DMS114 treated with DMSO at 0.1 percent for 48 hours (cell line): ENCODE results near the gene PLEKHH1.
"Not testable (repeated sequence)": the region's sequence is repeated elsewhere in the genome, so short reads cannot be mapped to it uniquely, and the experiment has no call there.

Experiments
- DNase-seq: peaks from one replicate; lab custom pipeline; 2025; ENCODE audit not compliant: unreplicated experiment; lab: John Stamatoyannopoulos, UW

The PLEKHH1 gene

DNA sequence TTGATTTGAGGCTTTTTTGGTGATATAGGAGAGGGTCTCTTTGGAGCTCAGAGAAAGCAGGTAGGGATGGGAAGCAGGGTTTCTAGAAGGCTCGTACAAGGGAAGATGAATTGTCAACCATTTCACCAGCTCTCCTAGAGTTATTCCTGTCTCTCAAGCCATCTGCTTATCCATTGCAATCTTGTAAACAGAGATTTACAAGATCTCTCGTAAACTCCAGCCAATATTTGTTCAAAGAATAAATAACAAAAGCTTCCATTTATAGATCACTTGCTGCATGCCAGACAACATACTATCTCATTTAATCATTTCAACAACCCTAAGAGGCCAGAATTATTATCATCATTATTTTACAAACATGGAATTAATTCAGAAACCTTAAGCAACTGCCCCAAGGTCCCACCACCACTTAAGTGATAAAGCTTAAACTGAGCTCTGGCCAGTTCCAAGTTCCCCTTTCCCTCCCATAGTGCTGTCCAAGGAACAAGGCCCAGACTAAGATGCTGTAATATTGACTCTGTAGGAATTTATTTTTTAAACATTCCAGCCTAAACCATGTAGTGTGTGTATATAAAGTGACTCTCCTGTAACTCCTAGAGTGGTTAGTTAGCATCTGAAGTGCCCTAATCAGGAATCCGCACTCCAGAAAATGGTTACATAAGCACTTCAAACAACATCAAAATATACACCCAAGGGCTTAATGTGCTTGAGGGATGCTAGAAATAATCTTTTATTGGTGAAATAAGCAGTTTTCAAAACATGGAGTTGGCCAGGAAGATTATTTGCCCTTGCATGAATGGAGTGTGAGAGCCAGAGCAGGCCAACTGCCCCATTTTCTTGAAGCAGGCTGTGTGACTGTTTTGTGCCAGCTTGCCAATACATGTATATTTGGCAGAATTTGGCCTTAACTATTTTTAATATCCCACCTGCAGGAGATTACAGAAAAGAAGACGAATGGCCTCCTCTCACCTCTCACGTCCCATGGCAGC is 2.8 kb upstream of the PLEKHH1 start:
- DNase-seq: no peak

DNA sequence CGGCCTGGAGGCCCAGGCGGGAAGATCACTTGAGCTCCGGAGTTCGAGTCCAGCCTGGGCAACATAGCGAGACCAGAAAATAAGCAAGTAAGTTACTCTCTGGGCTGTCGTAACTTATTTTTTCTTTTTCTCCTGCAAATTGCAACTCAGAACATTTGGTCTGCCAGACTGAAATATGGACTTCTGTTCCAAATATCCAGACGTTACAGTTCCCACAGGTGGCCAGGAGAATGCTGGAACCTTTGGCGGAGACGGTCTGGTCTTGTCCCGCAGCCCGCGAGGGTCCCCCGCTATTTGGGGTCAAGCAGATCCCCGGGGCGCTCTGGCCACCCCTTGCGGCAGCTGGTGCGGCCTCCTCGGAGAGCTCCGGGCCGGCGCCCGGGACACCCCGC is 488 bp upstream of the PLEKHH1 start:
- DNase-seq: no peak

DNA sequence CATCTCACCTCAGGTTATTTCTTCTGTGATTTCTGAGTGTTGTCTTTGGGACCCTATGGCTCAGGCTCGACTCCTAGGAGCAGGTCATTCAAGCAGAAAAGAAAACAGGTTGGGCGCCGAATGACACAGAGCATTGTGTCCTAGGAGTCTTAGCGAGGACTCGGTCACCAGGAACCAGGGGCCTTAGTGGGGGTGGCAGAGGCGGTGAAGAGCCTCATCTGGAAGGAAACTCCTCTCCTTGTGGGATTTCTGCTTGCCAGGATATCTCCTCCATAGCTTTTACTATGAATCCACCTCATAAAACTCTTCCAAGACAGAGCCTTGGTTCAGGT is 630 bp downstream of the PLEKHH1 start:
- no peak for DNase-seq

DNA sequence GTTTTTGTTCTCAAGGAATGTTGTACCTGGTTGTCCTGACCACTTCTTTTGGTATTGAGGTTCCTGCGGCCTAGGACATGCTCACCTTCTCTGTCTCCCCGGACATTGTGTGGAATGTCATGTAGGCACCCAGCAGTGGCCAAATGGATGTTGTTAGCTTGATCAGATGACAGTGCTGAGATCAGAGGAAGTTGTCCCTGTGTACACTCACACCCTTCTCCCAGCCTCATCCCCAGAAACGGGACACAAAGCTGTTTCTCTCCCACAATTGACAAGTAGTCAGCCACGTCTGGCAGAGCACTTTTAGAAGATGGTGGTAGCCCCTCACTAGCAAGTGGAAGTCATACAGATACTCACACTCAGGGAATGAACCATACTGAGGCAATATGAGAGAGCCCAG is 3.0 kb downstream of the PLEKHH1 start:
- DNase-seq: no peak

DNA sequence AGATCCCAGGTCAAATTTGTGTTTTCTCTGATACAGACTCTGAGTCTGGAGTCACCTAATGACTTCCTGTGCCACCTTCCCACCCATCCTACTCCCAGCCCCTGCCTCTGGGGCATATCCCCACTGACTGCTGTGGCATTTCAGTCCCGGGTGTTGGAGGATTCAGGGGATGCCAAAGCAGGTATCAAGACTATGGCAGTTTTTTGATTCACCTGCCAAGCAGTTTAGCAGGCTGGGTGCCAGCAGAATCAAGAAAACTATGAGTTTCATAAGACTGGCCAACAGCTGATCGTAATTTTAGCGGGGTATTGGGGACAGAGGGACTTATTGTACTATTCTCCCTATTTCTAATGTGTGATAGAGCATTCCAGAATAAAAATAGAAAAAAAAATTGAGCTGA is 4.6 kb downstream of the PLEKHH1 start:
- DNase-seq: no peak

DNA sequence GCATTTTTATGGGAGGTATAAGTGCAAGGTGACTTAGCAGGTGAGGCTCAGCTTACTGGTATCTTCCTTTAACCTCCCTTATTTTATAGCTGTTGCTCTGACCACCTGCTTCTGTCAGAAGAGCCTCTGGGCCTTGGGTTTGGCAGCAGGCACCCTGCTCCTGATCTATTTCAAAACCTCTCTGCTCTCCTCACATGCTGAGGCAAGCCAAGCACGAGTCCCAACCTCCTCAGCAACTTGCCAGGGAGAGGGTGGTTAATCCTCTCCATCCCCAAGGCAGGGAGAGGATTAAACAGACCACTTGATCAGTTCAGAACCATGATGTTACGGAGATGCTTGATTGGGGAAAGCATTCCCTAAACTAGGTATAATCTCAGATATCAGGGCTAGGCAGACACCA is 5.4 kb downstream of the PLEKHH1 start:
- no peak for DNase-seq

DNA sequence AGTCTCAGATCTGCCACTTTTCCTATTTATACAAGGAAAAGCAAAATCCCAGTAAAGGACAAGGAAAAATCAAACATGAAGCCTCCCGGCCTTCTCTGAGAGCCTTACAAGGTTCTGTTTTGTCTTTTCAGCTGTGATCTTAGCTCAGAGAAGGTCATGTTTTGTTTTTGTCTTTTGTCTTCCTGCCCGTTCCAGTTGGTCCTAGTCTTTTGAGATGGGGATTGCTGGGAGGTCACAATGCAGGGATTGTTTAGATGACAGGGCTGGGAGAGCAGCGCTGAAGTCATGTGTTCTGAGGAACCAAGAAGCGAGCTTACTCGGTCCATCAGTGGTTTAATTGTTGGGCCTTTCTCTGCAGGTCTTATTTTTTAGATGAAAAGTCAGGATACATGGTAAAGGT is 6.0 kb downstream of the PLEKHH1 start:
- DNase-seq: no peak

DNA sequence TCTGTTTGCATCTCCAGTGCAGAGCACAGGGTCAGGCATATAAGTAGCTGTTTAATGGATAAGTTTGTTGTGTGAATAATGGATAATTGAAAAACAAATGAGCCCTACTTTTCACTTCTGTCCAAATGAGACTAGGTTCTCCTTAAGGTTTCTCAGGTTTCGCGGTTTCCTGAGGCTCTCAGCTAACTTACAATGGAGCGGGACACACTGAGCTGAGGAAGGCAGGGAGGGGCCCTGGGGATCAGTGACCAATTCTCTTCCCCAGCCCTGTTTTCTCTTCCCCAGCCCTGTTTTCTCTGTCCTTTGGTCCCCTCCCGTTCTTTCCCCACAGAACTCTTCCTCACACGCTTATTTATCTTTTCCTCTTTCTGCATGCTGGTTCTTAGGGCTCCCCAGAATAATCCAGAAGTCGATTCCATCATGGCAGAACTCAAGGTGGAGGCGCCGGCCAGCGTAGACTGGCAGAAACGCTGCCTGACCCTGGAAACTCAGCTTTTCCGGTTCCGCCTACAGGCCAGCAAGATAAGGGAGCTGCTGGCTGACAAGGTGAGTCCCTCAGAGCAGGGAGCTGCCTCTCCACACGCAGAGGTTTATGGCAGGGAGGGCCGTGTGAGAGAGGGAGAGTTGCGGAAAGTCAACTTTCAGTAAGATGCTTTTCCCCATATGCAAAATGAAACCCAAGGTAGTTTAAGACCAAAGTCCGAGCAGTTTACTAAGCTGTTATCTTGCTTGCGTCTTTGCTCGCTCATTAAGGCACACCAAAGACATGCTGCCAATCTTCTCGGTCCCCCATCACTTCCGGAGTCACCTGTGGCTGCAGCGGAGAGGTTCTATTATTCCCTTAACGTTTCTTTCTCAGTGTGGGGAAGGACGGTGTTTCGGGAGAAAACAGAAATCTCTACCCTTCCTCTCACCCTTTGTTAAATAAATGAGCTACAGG is 8.6 kb downstream of the PLEKHH1 start:
- DNase-seq: no peak

DNA sequence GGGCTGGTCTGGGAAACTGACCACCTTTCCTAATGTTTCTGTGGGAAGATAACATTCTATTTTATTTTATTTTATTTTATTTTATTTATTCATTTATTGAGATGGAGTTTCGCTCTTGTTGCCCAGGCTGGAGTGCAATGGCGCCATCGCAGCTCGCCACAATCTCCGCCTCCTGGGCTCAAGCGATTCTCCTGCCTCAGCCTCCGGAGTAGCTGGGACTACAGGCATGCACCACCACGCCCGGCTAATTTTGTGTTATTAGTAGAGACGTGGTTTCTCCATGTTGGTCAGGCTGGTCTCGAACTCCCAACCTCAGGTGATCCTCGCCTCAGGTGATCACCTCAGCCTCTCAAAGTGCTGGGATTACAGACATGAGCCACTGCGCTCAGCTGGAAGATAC is 9.5 kb downstream of the PLEKHH1 start:
- DNase-seq: not testable (repeated sequence)

DNA sequence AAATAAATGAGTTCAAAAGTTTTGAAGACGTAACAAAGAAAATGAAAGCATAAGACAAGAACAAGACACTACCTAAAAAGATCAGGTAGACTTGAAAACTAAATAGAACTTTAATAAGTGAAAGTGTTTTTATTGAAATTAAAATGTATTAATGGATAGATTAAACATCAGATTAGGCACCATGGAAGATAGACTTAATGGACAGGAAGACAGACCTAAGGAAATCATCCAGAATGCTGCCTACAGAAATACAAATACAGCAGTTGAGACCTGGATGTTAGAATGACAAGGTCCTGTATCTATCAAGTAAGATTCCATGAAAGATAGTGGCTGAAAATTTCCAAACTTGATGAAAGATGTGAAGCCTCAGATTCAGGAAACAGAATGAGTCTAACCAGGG is 11.5 kb downstream of the PLEKHH1 start:
- no peak for DNase-seq

DNA sequence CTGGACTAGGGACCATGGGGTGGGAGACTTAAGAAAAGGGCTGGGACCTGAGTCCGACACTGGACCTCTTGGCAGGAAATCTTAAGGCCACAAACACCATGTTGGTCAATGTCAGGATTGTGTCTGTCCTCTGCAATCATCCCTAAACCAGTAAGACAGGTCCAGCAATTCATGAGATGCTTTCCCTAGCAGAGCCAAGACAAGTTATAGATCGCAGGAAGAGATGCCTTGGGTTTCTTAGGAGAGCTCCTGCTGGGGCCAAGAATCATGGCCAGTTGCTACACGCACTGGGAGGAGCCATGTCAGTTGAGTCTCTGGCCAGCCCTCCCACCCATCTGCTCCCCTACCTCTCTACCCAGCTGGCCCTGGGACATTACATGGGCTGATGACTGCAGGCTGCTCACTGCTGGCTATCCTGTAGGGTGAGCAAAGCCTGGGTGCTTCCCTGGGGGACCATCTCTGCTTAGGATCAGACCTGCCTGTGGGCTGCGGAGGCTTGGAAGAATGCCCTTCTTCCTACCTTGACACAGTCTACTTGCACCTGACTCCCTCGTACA is 14.2 kb downstream of the PLEKHH1 start:
- no peak for DNase-seq

DNA sequence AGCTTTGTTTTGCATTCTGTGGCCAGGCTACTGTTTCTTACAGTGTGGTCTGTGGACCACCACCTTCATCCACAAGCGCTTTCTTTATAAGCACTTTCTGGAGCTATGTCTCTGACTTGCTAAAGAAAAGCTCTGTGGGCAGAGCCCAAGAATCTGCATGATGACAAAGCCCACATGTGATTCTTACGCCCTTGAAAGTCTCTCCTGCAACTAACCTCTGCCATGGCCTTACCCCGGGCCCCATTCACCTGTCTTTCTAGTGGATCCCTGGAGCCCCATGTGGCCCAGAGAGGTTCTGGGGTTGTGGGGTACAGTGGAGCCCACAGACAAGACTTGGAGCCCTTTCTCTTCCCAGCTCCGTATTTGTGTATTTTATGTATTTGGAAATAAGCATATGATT is 16.6 kb downstream of the PLEKHH1 start:
- DNase-seq: no peak

DNA sequence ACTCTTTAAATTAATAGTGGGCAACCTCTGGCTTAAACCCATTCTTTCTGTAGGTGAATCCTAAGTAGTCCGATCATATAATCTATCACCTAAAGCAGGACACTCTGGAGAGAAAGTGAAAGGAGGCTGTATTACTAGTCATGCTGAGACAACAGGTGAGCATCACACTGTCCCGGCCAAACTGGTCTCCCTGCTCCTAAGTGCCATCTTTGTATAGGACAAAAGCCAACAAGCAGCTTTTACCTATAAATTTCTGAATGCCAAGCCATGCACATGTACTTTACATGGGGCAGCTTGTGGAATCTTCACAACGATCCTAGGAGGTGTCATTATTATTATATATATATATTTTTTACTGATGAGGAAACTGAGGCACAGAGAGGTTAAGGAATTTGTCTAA is 18.0 kb downstream of the PLEKHH1 start:
- no peak for DNase-seq

DNA sequence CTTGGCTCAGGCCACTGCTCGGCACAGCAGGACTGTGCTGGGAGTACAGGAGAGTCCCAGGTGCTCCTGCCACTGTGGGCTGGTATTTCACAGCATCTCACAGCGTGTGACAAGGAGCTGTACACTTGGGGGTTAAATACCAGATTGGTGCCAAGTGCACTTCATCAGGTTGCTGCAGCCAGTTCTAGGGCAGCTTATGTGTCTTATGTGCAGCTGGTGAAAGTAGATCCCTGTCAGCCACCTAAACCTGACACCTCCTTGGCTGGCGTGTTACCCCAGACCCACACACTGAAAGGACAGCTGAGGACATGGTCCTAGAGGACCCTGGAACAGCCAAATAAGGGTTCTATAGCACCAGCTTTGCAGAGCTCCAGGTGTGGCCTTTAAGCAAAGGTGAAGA is 18.9 kb downstream of the PLEKHH1 start:
- DNase-seq: no peak

DNA sequence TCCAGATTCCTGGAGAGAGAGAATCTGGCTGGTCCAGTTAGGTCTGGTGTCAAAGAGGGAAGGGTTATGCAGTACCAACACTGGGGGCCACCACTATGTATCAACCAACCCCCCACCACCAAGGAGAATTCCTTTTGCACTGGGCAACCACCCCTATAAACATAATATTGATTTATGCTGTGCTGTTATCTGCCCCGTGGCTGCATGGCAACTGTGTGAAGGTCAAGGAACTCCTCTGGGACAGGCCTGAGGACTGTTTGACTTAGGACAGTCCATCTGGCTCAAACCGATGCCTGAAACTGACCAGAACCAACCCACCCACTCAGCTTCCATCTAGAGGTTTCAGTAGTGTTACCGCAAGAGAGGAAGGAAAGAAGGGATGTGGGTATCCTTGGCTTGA is 20.5 kb downstream of the PLEKHH1 start:
- DNase-seq: no peak

DNA sequence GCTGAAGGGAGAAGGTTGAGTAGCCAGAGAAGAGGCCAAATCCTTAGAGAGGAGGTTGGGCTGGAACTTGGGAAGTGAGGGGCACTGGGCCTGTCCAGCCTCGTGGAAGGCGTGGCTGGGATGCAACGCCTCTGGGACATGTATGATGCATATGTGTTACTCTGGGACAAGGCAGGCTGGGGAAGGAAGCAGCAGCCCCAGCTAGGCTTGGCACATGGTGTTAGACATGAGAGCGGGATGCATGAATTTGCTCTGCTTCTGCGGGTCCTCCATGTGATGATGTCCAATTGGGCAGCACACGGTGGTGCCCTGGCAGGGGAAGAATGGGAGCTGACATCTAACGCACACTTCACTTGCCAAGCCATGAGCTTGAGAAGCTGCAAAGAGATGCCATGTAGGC is 21.3 kb downstream of the PLEKHH1 start:
- no peak for DNase-seq

DNA sequence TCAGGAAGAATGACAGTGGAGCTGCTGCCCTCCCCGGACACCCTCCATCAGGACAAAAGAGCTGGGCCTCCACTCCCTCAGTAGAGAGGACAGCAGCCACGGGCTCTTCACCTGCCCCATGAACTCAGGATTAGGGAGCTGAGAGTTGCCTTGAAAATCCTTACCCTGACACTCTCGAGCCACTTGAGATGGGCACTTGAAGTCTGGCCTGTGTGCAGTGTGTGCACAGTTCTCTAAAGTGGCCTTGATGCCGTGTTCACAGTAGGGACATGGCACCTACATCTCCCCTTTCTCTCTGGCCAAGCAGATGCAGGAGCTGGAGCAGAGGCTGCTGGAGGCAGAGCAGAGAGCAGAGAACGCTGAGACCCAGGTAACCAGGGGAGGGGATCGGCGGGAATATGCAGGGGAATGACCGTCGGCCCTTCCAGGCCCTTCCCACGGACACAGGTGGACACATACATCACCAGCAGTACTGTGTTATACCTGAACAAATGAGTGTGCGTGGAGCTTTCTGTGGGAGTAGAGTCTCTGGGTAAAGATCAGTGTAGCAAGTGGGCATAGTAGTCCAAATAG is 22.5 kb downstream of the PLEKHH1 start:
- no peak for DNase-seq

DNA sequence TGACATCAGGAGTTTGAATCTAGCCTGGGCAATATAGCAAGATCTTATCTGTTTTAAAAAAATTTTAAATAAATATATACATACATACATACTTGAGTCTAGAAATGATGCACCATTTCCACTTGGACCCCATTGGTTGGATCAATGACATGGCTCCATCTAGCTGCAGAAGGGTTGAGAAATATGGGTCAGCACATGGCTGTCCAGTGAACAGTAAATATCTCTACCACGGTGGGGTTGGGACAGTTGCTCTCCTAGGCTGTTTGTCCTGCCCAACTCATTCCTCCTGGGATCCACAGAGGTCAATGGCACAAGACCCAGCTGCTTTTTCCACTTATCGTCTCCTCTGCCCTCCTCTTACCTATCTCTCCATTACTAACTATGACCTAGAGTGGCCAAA is 23.6 kb downstream of the PLEKHH1 start:
- no peak for DNase-seq

DNA sequence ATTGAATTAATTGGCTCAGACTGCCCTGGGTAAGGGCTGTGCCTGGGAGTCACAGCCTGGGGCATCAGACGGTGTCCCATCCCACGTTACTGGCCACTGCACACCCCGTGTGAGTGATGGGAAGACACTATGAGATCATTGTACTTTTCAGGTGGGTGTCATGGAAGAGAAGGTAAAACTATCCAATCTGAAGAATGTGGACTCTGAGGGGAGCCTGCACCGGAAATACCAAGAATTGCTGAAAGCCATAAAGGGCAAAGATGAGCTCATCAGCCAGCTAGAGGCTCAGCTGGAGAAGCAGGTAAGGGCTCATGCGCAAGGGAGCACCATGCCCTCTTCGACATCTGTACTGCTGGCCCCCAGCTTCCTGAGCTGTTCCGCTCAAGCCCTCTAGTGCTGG is 24.0 kb downstream of the PLEKHH1 start:
- DNase-seq: no peak

DNA sequence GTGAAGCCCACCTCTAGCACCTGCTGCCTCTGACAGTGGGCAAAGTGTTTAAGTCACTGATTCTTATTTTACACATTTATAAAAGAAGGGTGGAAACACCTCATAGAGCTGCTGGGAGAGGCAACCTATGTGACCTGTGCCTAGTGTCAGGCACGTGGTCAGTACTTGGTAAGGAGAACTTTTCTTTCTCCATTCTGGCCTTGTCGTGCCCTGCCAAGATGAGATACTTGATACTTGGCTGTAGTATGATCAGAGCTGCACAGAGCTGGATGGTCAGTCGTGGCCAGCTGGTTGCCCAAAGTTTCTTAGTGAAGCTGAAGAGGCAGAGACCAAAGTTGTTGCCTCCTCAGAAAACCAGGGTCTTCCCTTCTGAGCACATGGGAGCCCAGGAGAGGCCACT is 24.6 kb downstream of the PLEKHH1 start:
- no peak for DNase-seq

DNA sequence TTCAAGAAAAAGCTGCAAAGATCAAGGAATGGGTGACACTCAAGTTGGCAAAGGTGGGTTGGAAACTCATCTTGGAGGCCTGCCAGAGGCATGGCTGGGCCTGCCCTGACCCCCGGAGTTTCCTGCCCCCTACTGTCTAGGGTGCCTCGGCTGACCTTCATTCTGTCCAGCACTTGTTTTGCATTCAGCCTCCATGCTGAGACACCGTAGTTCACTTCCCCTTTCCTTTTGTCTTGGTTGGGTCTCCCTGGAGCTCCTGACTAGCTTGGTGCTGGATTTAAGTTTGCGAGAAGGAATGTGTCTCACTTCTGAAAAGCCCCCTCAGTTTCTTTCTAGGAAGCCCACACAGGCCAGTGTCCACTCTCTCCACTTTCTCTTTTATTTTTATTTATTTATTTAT is 26.5 kb downstream of the PLEKHH1 start:
- no peak for DNase-seq
